Measurements from ENCODE around the gene OR10A4. TPM values are rescaled to one million over a fixed set of nuclear protein-coding genes. Genes with fewer than 3 reads are reported as not detected.

OR10A4 gene
- total and polyA plus RNA-seq, 9 of the 15 experiments (the other 6 are each of a cell fraction or from before 2014, with no cell fraction given) = not detected

DNA sequence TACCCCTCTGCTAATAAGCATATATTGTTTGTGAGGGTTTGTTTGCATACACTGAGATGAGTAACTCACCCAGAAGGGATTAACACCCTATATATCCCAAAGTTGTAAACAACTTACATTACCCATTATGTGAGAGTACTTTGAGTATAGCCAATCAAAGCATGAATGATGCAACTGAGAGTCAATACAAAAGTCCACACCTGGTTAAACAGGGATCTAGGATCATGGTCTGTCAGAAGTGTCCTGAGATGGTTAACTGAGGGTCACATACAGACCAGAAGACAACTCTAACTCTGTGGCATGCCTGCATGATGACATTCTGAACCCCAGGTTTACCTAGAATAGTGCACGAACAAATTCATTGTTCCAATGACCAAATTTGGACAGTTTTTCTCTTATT, 48.3 kb upstream of the OR10A4 start:
- no peaks in the 10 kb centered on the region for H3K79me2 ChIP-seq (ENCODE audit: control insufficient read depth, insufficient read depth, low read length)
- H3K9me1 ChIP-seq (ENCODE audit: control insufficient read depth, insufficient read depth, low read length) = no peaks in the 10 kb centered on the region
- ChIA-PET CTCF (ENCODE audit: low intra/inter-chr PET ratio) (no interaction called here), POLR2A (no interaction called here)
- no TSS peak for BruUV-seq (replicated peaks)
- no peak for TF ChIP-seq TCF7 (IDR thresholded peaks at IDR 0.05; ENCODE audit: borderline replicate concordance)
- no peak for TF ChIP-seq NFRKB (IDR thresholded peaks at IDR 0.05; ENCODE audit: low read depth)
- TF ChIP-seq, protein P1, sequence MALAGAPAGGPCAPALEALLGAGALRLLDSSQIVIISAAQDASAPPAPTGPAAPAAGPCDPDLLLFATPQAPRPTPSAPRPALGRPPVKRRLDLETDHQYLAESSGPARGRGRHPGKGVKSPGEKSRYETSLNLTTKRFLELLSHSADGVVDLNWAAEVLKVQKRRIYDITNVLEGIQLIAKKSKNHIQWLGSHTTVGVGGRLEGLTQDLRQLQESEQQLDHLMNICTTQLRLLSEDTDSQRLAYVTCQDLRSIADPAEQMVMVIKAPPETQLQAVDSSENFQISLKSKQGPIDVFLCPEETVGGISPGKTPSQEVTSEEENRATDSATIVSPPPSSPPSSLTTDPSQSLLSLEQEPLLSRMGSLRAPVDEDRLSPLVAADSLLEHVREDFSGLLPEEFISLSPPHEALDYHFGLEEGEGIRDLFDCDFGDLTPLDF (CRISPR knock-in tag; IDR thresholded peaks at IDR 0.05) = no peak
- no peak for TF ChIP-seq ETV5 (CRISPR knock-in tag; IDR thresholded peaks at IDR 0.05; ENCODE audit: low read depth)
- TF ChIP-seq CEBPG (CRISPR knock-in tag; IDR thresholded peaks at IDR 0.05) = peak; percentile 69
- TF ChIP-seq CEBPG (tag; conservative IDR thresholded peaks at IDR 0.05 in 1 of 2, IDR thresholded peaks at IDR 0.05 in 1 of 2) = peak in 1 of 2 experiments; percentile 94; a peak in 2 of 4 replicates
- TF ChIP-seq TRIM24 (IDR thresholded peaks at IDR 0.05) = peak; percentile 78 to 85; a peak in 2 of 4 replicates
- no peak for TF ChIP-seq CTBP1 (IDR thresholded peaks at IDR 0.05; ENCODE audit: borderline replicate concordance)
- TF ChIP-seq SMC3 (conservative IDR thresholded peaks at IDR 0.05; ENCODE audit: insufficient read depth, low read depth, low read length) = no peak
- peak; percentile 54; the same call in 1 of the 2 replicates for TF ChIP-seq ZEB2 (IDR thresholded peaks at IDR 0.05)
- TF ChIP-seq, protein P2, sequence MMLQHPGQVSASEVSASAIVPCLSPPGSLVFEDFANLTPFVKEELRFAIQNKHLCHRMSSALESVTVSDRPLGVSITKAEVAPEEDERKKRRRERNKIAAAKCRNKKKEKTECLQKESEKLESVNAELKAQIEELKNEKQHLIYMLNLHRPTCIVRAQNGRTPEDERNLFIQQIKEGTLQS (IDR thresholded peaks at IDR 0.05) = peak; percentile 62; the same call in 1 of the 2 replicates
- TF ChIP-seq, protein P2 (CRISPR knock-in tag; conservative IDR thresholded peaks at IDR 0.05) = no peak
- no peaks in the 10 kb centered on the region for H3K27me3 ChIP-seq (ENCODE audit: control insufficient read depth in 2 of 2, insufficient read depth in 2 of 2, low read length in 2 of 2)
- no peaks in the 10 kb centered on the region for H3K4me1 ChIP-seq (replicated peaks in 1 of 2; ENCODE audit: control insufficient read depth in 2 of 2, insufficient read depth in 2 of 2, low read length in 2 of 2)
- no peaks in the 10 kb centered on the region for H3K36me3 ChIP-seq (ENCODE audit: control insufficient read depth, insufficient read depth, low read length)
- DNase-seq (ENCODE audit: extremely low read depth in 1 of 4, low spot score in 3 of 4) (no peak), FAIRE-seq (no peak), ATAC-seq (peak; percentile 70)
- intact Hi-C loops (cut with micrococcal nuclease) (no loop called here), in situ Hi-C loops (cut with MboI) (no loop called here)
- H3K27ac ChIP-seq (ENCODE audit: extremely low read depth, low read depth, low read length) = no peak overlapping the region
- H3K4me2 ChIP-seq (ENCODE audit: insufficient read depth, low read length) = no peak overlapping the region
- H3K9ac ChIP-seq (ENCODE audit: insufficient read depth in 1 of 2, low read depth in 2 of 2, low read length in 2 of 2) = no peak overlapping the region
- no peaks in the 10 kb centered on the region for H4K20me1 ChIP-seq (replicated peaks; ENCODE audit: control insufficient read depth, insufficient read depth, low read length)
- no peak overlapping the region for H2AFZ ChIP-seq (ENCODE audit: low read depth, low read length)
- 20% methylated on average over 1 of the region's 1 CpG for WGBS (ENCODE audit: insufficient coverage, low coverage, missing lambda C conversion rate)
- no peaks in the 10 kb centered on the region for H3K9me3 ChIP-seq (replicated peaks; ENCODE audit: control insufficient read depth, insufficient read depth, low read depth, low read length)
- H3K4me3 ChIP-seq = no peak overlapping the region
